Suppressor macrophage treated with lipopolysaccharide for 1 hour (primary cell): ENCODE measurements around the gene ADAMTS3.
A peak's percentile ranks its signal among the peaks of the same experiment; 100 is the strongest.

Source experiments
- DNase-seq, 3 donors: peaks; one replicate each; pipeline ENCODE4 v3.0.0-alpha.2; 2020 to 2022

The ADAMTS3 gene

GRCh38 chr4:72394012-72394663 is 174.9 kb downstream of the ADAMTS3 start:
- DNase-seq, result no peak

GRCh38 chr4:72391281-72391680 is 177.7 kb downstream of the ADAMTS3 start:
- no peak for DNase-seq

- no peak for DNase-seq
Observed at GRCh38 chr4:72390409-72390808, 178.6 kb downstream of the ADAMTS3 start.

DNA sequence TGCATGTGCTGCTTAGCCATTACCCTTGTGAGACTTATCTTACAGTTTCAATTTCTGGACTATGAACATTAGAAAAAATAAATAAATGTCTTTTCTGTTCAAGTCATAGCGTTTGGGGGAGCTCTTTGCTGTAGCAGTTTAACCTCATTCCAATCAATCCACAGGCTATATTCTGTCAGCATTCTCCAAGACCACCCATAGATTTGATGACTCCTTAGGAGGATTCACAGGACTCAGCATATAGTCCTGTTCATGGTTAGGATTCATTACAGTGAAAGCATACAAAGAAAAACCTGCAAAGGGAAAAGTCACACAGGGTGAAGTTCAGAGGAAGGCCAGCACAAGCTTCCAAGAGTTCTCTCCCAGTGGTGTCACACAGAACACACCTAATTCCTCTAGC is 180.5 kb downstream of the ADAMTS3 start:
- no peak for DNase-seq

GRCh38 chr4:72387959-72388358 is 181.1 kb downstream of the ADAMTS3 start:
- no peak for DNase-seq

DNA sequence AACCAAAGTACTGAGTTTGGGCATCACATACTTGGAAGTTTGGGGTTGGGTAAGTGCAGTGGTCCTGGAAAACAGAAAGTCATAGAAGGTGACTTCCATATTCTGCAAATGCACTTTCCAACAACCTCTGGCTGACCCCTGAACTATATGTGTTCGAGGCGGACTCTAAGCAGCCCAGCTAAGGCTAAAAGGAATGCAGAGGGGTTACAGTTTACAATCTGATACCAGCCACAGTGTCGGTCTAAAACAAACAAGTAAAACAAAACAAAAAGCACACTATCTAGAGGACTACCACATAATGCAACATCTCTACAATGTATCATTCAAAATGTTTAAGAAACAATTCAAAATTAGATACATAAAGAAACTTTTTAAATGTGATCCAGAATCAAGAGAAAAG is 185.6 kb downstream of the ADAMTS3 start:
- no peak for DNase-seq

- DNase-seq, result no peak
Observed at GRCh38 chr4:72378901-72379300, 190.1 kb downstream of the ADAMTS3 start.

DNA sequence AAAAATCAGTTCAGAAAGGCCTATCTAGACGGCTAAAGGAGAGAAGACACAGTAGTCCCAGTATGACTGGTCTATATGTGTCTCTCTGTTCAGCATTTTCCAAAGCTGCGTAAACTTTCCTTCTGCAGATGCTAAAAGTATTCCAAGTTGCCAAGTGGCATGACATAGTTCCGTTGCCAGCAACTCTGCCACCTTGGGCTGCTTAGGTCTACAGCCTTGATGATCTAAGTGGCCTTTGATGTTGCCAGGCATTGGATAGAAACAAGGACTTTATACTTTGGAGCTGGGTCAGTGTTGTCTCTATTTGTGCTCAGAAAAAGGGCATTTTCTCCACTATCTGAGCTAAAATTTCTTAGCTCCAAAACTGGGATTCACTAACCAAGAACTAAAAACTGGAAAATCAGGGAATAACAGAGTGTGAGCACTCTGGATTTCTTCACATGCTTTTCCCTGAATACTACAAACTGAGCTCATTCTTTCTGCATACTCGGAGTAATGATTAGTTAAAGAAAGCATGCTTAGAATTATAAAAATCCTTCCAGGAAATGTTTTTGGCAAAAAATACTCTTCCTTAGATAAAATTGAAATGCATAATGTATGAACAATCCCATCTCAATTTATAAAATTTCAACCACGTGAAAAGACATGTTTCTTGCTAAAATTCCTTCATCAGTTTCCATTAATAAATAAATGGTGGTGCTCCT is 191.4 kb downstream of the ADAMTS3 start:
- DNase-seq, result no peak

DNA sequence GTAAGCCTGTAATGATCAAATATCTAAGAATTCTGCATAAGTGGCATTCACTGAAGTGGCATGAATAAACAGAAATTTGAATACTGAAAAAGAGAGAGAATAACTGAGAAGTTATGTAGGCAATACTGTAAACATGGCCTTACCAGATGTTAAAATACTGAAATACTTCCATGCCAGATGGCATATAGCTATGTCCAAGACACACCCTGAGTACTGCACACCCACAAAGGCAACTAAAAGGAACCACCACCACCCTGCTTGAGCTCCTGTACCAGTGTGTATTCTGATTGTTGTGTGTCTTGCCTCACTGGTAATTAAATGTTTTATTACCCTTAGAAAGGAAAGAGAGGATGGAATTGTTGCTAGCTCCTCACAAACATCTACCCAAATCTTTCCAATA is 192.1 kb downstream of the ADAMTS3 start:
- no peak for DNase-seq

DNA sequence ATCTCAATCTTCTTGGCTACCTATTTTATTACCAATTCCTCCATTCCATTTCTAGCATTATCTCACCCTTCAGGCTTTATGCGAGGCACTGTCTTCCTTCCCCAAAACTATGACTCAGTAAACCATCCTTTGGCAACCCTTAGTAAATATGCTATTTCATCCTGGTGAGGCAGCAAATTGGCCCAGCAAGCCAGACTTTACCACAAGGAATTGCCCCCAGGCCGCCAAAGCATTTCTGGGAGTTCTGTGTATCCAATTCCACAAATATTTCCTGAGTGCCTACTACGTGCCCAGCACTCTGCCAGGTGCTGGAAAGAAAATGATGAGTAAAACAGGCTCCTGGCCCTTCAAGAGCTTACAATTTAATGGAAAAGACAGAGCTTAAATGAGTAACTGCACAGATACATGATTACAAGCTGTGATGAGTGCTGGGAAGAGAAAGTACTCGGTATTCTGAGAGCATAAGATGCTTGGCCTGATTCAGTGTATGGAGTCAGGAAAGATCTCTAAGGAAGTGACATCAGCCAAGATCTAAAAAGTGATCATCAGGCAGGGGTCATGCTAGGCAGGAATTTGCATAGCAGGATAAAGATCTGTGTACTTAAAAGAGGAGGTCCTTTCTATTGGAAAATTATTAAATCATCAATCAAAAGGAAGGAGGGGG is 193.8 kb downstream of the ADAMTS3 start:
- DNase-seq, result no peak

- DNase-seq, result no peak
Observed at GRCh38 chr4:72374159-72374558, 194.9 kb downstream of the ADAMTS3 start.

DNA sequence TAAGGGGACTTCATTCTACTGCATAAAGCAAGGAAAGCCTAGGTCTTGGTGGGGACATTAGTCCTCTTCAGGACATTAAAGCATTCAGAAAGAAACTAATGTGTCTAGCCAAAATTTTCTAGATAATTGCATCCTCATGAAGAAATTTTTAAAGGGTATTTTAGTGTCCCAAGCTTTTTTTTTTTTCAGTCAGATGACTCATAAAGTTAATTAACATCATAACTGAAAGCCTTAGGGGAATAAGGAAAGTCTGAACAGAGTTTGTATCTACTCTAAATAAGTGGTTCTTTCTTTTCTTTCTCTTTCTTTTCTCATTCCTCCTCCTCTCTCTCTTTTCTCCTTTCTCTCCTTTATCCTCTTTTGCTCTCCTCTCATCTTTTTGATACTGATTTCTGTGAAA is 202.4 kb downstream of the ADAMTS3 start:
- no peak for DNase-seq

GRCh38 chr4:72365981-72366380 is 203.0 kb downstream of the ADAMTS3 start:
- DNase-seq, result no peak

- DNase-seq, result no peak
Observed at GRCh38 chr4:72365016-72365415, 204.0 kb downstream of the ADAMTS3 start.

DNA sequence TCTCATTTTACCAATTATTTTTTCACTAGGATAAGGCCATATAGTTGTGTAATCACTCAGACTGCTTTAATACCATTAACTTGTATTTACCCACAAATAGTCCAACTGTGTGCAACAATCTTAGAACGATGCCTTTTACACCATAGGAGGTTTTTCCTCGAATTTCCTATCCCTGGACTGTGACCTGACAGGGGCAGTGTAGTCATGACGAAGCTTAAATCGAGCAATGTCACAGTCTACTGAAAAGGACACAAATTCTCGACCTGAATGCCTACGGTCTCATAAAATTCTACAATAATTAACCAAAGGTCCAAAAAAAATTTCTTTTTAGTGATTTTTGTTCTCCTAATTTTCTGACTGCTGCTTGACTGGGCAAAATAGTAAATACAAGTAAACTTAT is 208.9 kb downstream of the ADAMTS3 start:
- DNase-seq, result no peak

GRCh38 chr4:72358483-72358882 is 210.5 kb downstream of the ADAMTS3 start:
- DNase-seq, result peak in 1 of 3 donors; percentile 30

DNA sequence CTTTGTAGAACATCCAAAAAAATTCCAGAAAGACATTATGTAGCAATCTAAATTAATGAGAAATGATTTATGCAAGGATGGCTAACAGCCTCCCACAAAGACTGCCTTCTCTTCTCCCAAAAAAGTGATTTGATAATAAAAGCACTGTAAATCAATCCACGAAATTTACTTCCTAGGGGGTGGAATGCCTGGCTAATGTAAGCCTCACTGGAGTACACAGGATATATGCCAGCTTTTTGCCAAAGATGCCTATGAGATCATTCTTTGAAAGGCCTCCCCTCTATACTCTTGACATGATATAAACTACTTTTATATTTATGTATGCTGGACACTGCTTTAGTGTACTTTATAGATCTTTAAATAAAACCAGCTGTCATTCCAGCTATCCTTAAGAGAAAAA is 211.1 kb downstream of the ADAMTS3 start:
- DNase-seq, result no peak

DNA sequence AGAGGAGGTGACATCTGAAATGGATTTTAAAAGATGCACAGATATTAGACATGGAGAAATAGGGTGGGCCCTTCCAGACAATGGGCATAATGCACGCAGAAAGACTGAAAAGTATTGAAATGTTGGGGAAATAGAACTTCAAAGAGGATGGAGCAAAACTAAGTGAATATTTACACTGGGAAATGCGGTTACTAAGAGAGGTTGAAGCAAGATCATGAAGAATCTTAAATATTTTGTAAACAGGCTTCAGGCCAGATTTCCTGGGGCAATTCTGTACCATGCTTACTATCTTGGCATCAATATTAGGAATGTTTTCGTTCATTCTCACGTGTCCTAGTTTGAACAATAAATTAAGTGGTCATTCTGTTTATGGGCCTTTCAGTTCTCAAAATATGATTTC is 216.3 kb downstream of the ADAMTS3 start:
- no peak for DNase-seq

- no peak for DNase-seq
Observed at GRCh38 chr4:72351521-72351920, 217.5 kb downstream of the ADAMTS3 start.

- no peak for DNase-seq
Observed at GRCh38 chr4:72348701-72349100, 220.3 kb downstream of the ADAMTS3 start.

DNA sequence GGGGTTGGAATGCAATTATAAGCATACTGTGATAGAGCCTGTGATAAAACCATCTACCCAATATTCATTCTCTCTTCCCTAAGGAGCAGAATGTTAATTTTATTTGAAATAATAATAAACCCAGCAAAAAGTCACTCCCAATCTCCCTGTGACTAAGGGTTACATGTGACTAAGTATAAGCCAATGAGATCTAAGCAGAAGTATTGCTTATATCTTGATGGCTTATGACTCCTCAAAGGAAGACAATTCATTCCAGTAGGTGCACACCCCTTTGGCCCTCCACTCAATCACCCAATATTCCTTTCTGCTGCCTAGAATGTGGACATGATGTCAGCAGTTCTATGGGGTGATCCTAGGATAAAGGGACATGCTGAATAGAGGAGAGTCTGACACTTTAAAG is 224.6 kb downstream of the ADAMTS3 start:
- no peak for DNase-seq

- no peak for DNase-seq
Observed at GRCh38 chr4:72341432-72341820, 227.6 kb downstream of the ADAMTS3 start.

- no peak for DNase-seq
Observed at GRCh38 chr4:72340803-72341431, 228.1 kb downstream of the ADAMTS3 start.

DNA sequence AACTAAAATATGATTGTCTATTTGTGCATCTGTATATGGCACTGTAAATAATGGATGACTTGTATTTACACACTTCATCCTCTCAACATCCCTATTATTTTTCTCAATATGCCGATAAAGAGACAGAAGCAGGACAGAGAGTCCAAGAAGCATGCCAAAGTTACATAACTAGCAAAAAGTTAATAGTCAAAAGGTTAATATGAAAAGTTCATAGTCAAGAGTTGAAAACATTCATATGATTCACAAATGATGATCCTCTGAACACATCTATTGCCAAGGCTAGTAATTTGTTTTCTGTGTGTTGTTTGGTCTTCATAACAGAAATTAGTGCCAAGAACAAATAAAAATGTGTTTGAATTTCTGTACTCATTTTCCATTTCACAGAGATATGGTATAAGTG is 231.0 kb downstream of the ADAMTS3 start:
- DNase-seq, result no peak
